Right forelimb (tissue), 1 donor: ENCODE measurements around the gene C11orf86.
"Not testable (repeated sequence)": the region's sequence is repeated elsewhere in the genome, so short reads cannot be mapped to it uniquely, and the experiment has no call there.

Source experiments
- DNase-seq: peaks from one replicate; pipeline ENCODE4 v3.0.0-alpha.2; 2018

Gene C11orf86

GRCh38 chr11:66992041-66992440, 16.9 kb downstream of the C11orf86 start:
- DNase-seq, result no peak

- DNase-seq, result no peak
Observed at GRCh38 chr11:66996609-66997273, 21.6 kb downstream of the C11orf86 start.

GRCh38 chr11:66999555-66999954, 24.5 kb downstream of the C11orf86 start:
- no peak for DNase-seq

GRCh38 chr11:67001332-67001731, 26.2 kb downstream of the C11orf86 start:
- no peak for DNase-seq

GRCh38 chr11:67002297-67002913, 27.3 kb downstream of the C11orf86 start:
- no peak for DNase-seq

- DNase-seq, result no peak
Observed at GRCh38 chr11:67002921-67003411, 27.9 kb downstream of the C11orf86 start.

GRCh38 chr11:67005200-67005599, 30.1 kb downstream of the C11orf86 start:
- not testable (repeated sequence) for DNase-seq

- no peak for DNase-seq
Observed at GRCh38 chr11:67006029-67006884, 31.2 kb downstream of the C11orf86 start.

GRCh38 chr11:67007126-67007525, 32.0 kb downstream of the C11orf86 start:
- no peak for DNase-seq

- no peak for DNase-seq
Observed at GRCh38 chr11:67010296-67010905, 35.3 kb downstream of the C11orf86 start.

GRCh38 chr11:67013511-67014045, 38.5 kb downstream of the C11orf86 start:
- no peak for DNase-seq

GRCh38 chr11:67014343-67014742, 39.2 kb downstream of the C11orf86 start:
- DNase-seq, result no peak

- DNase-seq, result no peak
Observed at GRCh38 chr11:67015048-67015447, 39.9 kb downstream of the C11orf86 start.

- no peak for DNase-seq
Observed at GRCh38 chr11:67016550-67016949, 41.4 kb downstream of the C11orf86 start.

GRCh38 chr11:67020949-67021348, 45.8 kb downstream of the C11orf86 start:
- DNase-seq, result no peak

- DNase-seq, result no peak
Observed at GRCh38 chr11:67022341-67022933, 47.3 kb downstream of the C11orf86 start.

GRCh38 chr11:67022961-67023956, 48.2 kb downstream of the C11orf86 start, which contains the start of gene SYT12:
Gene SYT12, plus strand, starts transcription at chr11:67023134. Its CDS starts 7,011 bp downstream, at chr11:67030145.
- DNase-seq, result no peak

GRCh38 chr11:67023957-67024353, 48.9 kb downstream of the C11orf86 start:
- DNase-seq, result no peak

- no peak for DNase-seq
Observed at GRCh38 chr11:67024410-67024809, 49.3 kb downstream of the C11orf86 start.

- DNase-seq, result no peak
Observed at GRCh38 chr11:67024966-67025365, 49.9 kb downstream of the C11orf86 start.

GRCh38 chr11:67025750-67026149, 50.6 kb downstream of the C11orf86 start:
- DNase-seq, result no peak
